GM13976 (cell line): ENCODE data around the gene BTBD9.

Experiments
- DNase-seq: peaks from one replicate; pipeline ENCODE4 v3.0.0; 2012; ENCODE audit warnings: low spot score
- in situ Hi-C: fragments of 300-500 bp; cut with MboI; formaldehyde crosslinking; loops from one replicate; pipeline ENCODE4 v1.12.0; 2022; ENCODE audit warnings: low sequenced_read_pairs, mixed read lengths, inconsistent platforms; ENCODE audit not compliant: unreplicated experiment
- TF ChIP-seq, protein P1 (sequence below): IDR thresholded peaks from 2 replicates; pipeline ENCODE4 v1.5.1; 2012; ENCODE audit warnings: borderline replicate concordance, mild to moderate bottlenecking; ENCODE audit not compliant: insufficient read depth; ENCODE audit errors: extremely low read depth, missing control alignments, control extremely low read depth

The BTBD9 gene

DNA sequence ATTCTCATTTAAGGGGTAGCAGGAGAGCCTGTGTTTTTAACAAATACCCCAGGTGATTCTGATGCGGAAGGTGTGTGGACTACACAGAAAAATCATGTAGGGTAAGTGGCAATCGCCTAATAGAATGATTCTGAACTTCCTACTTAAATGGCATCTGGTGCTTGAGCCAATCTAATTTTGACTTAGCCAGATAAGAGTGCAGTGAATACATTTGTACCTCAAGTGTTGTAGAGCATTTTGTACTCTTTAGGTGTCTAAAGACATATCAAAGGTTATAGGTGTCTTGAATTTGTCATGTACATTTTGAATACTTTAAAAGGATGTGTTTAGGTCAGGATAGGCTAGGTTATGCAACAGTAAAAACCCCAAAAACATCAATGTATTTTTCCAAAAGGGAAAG is 10.0 kb upstream of the BTBD9 start:
- in situ Hi-C loops, result loop anchor here (25.0 kb wide), 1 partner anchor 937 kb away; no protein-coding TSS in a partner anchor
- no peak for DNase-seq
- TF ChIP-seq, protein P1, sequence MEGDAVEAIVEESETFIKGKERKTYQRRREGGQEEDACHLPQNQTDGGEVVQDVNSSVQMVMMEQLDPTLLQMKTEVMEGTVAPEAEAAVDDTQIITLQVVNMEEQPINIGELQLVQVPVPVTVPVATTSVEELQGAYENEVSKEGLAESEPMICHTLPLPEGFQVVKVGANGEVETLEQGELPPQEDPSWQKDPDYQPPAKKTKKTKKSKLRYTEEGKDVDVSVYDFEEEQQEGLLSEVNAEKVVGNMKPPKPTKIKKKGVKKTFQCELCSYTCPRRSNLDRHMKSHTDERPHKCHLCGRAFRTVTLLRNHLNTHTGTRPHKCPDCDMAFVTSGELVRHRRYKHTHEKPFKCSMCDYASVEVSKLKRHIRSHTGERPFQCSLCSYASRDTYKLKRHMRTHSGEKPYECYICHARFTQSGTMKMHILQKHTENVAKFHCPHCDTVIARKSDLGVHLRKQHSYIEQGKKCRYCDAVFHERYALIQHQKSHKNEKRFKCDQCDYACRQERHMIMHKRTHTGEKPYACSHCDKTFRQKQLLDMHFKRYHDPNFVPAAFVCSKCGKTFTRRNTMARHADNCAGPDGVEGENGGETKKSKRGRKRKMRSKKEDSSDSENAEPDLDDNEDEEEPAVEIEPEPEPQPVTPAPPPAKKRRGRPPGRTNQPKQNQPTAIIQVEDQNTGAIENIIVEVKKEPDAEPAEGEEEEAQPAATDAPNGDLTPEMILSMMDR, result no peak

DNA sequence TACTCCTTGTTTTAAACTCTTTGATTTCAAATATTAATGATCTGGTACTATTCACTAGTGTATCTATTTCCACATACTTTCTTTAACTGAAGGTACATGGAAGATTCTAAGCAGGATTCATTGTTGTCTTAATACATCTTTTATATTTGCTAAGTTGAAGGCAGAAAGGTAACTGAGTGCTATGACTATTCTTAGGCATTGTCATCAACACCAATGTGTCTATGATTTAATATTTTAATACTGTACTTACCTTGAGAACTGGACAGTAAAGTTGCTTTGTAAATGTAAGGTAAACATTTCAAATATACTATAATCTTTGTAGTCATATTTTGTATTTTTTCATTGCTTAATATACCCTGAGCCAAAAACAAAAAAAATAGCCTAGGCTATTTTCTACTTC is 8.9 kb upstream of the BTBD9 start:
- in situ Hi-C loops, result no loop called here
- DNase-seq, result no peak

DNA sequence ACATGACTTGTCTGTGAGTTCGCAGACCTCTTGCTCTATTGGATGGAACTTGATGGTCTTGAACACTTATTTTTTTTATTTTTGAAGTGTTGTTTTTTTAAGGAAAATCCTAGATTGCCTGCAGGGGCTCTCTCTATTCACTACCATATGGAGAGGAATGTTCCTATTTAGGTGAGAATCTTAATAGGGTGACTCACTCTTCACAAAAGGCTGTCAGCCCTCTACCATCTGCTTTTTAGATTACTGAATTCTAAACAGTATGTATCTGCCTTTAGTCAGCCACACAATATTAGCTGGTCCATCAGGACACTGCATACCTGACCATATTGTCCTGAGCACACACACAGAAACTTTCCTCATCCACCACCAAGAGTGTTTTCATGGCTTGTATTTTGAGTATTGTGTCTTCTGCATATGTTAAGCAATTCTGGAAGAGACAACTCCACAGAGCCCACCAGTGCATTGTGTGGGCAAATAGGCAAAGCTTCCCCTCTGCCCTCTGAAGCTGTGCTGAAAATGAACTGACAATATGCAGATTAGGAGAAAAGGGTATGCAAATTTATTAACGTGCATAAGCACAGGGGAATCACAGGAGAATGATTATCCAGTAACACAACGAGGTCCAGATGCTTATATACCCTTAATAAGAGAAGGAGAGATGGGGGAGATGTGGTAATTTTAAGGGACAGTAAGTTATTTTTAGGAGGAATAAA is 6.6 kb upstream of the BTBD9 start:
- no peak for DNase-seq
- in situ Hi-C loops, result no loop called here
- TF ChIP-seq, protein P1, result no peak

More for the DNA sequence above, 8.9 kb upstream of the BTBD9 start:
- TF ChIP-seq, protein P1, result no peak

DNA sequence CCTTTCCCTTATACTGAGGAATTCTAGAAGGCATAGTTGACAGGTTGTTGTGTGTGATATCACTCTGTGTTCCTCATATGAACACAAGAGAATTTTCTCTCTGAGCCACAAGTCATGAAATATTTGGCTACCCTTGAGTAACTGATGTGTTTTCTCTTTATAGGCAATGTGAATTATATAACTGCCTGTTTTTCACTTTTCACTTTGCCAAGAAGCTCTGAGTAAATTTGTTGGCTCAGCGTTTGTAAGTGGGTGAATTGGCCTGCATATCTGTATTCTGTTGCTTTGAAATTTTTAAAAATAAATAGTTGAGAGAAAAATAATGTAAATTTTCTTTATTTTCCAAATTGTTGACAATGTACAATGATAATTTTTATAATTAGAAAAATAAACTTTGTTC is 5.2 kb upstream of the BTBD9 start:
- in situ Hi-C loops, result no loop called here
- DNase-seq, result no peak
- TF ChIP-seq, protein P1, result no peak

DNA sequence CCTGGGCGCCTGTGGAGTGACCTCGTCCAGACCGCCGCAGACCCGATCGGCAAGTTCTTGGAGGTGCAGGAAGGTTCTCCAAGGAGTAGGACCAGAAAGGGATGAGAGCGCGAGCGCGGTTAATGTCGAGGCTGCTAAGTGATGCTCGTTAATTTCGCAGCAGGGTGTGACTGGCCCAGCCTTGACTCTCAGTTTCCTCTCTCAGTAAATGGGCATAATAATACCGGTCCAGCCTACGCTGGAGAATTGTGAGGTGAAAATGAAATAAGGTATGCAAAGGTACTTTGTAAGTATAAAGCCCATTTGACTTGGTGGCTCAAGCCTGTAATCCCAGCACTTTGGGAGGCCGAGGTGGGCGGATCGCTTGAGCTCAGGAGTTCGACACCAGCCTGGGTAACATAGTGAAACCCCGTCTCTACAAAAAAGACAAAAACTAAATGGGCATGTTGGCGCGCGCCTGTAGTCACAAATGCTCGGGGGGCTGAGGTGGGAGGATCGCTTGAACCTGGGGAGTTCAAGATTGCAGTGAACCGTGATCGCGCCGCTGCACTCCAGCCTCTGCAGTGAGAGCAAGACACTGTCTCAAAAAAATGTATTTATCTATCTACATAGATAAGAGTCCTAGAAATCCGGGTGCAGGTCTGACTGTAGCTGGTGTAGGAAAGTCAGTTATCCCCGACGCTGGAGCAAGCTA is 634 bp upstream of the BTBD9 start:
- in situ Hi-C loops, result no loop called here
- TF ChIP-seq, protein P1, result no peak
- DNase-seq, result no peak

DNA sequence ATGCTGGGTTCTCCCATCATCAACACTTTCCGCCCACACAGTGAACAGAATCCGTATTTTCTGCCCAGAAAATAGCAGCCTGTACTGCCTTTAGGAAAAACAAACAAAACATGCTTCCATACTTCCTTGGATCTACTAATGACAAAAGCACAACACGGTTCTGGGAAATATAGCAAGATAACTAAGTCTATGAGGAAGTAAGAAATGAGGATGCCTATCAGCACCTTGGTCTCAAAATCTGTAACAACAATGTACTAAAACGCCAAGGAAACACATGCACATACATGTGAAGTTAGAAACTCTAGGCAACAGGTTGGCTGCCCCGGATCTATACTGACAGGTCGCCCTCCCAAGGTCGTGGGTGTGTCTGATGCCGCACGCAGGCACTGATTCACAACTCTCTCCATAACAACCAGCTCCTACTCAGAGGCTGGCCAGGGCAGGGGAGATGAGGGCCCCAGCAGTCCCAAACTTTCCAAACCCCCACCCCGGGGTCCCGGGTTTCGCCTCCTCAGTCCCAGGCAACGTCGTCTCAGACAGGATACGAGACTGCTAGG is 710 bp downstream of the BTBD9 start:
- DNase-seq, result peak; percentile 44
- in situ Hi-C loops, result no loop called here
- TF ChIP-seq, protein P1, result no peak
